ENCODE results near the gene TPT1.
"Not testable (repeated sequence)": the region's sequence is repeated elsewhere in the genome, so short reads cannot be mapped to it uniquely, and the experiment has no call there.

The TPT1 gene

DNA sequence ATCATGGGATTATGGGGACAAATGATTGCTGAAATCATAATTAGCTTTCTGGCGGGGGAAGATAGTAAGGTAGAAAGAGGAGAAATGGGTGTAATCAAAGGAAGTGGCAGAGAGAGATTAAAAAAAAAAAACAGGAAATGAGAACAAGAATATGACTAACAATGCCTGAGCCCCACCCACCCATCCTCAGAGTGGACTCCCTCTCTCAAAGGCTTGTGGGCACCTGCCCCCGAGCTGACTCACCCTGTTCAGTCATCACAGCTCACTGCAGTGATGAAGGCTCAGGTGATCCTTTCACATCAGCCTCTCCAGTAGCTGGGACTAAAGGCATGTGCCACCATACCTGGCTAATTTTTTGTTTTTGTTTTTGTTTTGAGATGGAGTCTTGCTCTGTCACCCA is 26.4 kb upstream of the TPT1 start:
- DNase-seq (ENCODE audit: low spot score): peak; percentile 99

DNA sequence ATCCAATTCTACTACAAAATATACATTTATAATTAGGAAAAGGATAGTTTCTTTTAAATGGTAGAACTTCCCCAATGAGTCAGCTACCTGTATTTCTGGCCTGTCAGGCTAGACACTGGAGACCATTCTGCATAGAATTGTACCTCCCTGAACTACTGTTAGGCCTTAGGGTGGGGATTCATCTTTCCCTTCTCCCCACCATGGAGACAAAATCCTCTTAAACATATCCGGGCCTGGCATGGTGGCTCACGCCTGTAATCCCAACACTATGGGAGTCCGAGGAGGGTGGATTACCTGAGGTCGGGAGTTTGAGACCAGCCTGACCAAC is 24.5 kb upstream of the TPT1 start:
- DNase-seq (ENCODE audit: low spot score): no peak

DNA sequence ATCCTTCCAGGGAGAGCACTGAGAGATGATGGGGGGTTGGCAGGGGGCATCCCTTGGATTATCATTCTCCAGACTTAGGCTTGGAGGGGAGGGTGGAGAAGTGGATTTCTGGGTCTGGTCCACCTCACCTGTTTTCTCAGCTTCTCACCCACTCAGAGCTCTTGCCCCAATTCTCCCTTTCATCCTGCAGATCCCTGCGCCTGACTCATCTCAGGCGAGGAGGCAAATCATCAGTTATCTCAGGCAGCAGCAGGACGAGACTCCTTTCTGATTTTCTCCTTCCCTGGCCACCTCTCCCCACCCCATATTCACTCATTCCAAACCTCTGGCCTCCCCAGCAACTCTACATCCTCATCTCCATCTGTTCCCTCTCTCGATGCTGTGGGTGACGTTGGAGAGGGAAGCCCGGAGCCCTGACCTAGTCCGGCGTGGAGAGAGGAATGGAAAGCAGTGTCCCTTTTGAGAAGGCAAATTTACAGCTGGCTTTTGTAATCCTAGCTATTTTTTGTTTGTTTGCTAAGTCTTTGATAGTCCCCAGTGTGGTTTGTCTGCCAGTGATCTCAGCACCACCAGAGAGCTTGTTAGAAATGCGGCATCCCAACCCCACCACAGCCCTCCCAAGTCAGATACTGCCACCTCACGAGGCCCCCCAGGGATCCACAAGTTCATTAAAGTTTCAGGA is 24.0 kb upstream of the TPT1 start:
- DNase-seq (ENCODE audit: low spot score): no peak

DNA sequence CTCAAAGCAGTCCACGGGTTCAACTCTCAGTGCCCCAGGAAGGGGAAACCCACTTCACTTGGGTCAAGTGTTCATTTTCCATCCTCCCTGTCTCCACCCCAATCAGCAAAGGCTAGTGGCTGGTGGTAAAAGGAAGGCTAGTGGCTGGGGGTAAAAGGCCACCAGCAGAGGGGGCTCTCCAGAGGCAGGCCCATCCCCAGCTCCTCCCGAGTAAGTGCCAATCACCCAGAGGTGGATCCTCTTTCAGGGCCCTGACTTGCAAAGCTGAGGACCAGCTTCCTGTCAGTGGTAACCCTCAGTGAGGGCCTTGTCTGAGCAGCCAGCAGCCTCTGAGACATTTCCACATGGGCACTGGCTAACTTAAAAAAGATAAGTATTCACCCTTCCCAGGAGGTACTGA is 22.0 kb upstream of the TPT1 start:
- DNase-seq (ENCODE audit: low spot score): no peak

DNA sequence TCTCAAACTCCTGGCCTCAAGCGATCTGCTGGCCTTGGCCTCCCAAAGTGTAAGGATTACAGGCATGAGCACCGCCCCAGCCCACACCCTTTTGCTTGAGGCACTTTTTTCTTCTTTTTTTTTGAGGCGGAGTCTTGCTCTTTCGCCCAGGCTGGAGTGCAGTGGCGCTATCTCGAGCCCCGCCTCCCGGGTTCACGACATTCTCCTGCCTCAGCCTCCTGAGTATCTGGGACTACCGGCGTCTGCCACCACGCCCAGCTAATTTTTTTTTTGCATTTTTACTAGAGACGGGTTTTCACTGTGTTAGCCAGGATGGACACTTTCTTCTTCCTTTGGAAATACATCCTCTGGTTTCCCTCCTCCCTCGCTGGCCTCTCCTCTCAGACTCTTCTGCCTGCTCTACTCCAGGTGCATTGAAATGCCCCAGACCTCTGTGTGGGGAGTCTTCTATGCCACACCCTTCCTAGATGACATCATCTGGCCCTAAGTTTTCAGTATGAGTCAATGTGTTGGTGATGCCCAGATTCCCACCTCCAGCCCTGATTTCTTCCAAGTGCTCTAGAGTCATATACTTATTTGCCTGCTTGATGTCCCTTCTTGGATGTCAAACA is 20.7 kb upstream of the TPT1 start:
- peak; percentile 82 for DNase-seq (ENCODE audit: low spot score)

DNA sequence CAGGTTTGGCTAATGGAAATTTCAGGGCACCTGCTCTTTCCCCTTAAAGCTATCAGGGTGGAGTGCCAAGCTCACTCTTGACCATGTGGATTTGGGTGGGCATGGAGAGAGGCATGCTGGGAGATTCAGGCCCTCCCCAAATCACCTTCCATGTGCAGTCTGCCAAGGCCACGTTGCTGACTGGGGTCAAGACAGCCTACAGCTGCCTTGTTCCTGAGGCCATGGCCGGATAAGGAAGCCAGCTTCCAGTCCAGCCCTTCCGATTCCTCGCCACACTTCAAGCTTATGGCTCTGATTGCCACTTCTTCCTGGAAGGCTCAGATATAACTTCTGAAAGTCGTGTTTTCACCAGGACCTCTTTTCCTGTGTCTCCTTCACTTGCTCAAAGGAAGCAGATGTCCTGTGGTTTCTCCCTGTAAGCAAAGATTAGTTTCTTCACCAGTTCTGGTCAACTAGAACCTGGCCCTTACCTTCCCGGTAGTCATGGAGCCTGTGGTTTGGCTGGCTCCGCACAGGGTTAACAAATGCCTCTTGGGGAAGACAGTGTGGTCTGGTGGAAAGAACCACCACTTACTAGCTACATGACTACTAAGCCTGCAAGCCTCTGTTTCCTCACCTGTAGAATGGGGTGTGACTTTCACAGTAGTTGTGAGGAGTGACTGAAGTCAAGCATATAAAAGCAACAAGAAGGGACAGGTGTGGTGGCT is 16.1 kb upstream of the TPT1 start:
- DNase-seq (ENCODE audit: low spot score): no peak

DNA sequence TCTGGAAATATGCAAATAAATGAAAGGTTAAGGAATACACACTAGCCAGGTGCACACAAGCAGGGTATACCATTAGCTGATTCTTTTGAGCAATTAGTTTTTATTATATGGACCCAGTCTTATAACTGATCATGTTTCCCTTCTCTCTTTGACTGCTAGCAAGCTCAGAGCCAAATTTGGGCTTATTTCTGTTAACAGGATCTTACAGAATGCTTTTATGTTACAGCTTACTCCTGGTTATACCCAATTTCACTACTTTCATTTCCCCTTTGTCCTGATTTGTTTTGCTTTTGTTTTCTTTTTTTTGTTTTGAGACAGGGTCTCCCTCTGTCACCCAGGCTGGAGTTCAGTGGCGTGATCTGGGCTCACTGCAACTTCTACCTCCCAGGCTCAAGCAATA is 12.9 kb upstream of the TPT1 start:
- no peak for DNase-seq (ENCODE audit: low spot score)

DNA sequence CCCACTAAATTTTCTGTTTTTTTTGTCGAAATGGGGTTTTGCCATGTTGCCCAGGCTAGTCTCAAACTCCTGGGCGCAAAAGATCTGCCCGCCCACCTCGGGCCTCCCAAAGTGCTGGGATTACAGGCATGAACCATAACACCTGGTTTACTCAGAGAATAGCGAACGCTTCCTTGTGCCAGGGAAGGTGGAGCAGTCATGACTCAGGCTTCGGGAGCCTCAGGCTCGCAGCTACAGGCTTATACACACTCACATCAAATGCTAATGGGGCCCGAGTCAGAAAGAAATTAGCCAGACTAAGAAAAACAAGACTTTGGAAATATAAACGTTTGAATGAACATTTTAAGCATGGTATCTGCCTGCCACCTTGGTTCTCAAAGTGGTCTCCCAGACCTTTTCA is 11.0 kb upstream of the TPT1 start:
- peak; percentile 77 for DNase-seq (ENCODE audit: low spot score)

DNA sequence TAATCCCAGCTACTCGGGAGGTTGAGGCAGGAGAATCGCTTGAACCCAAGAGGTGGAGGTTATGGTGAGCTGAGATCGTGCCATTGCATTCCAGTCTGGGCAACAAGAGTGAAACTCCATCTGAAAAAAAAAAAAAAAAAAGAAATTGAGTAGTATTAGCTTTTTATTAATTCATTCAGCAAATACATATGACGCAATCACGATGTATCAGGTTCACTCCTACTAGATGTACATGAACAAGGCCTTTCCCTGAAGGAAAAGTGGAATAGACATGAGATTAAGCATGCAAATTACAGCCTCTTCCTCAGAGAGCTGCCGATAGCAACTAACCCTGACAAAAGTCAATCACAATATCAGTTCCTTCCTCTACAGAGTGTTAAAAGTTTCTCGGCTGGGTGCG is 9.2 kb upstream of the TPT1 start:
- DNase-seq (ENCODE audit: low spot score): no peak

DNA sequence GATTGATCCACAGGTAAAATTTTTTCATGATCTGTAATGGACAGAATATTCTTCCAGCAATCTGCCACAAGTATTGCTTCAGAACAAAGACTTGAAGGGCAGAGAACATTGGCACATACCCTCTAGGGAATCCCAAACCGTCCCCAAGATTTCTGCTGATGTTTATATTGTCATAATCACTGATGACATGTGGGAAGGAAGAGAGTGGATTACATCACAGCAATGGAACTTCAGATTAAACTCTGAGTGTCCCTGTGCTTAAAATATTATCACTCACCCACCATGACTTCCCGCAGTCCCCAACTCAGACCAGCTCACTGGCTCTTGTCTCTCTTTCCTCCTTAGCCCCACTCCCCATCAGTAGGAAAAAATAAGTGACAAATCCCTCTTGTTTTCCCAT is 8.5 kb upstream of the TPT1 start:
- DNase-seq (ENCODE audit: low spot score): no peak

DNA sequence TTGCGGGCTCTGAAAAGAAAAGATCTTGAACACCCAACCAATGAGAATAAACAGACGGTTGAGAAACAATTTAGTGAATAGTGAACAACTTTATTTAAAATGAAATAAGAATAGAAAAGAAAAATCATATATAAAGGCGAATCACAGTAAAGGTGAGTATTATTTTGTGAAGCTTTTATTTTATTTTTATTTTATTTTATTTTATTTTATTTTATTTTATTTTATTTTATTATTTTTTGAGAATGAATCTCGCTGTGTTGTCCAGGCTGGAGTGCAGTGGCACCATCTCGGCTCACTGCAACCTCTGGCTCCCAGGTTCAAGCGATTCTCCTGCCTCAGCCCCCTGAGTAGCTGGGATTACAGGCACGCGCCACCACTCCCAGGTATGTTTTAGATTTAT is 3.1 kb upstream of the TPT1 start:
- not testable (repeated sequence) for DNase-seq (ENCODE audit: low spot score)

DNA sequence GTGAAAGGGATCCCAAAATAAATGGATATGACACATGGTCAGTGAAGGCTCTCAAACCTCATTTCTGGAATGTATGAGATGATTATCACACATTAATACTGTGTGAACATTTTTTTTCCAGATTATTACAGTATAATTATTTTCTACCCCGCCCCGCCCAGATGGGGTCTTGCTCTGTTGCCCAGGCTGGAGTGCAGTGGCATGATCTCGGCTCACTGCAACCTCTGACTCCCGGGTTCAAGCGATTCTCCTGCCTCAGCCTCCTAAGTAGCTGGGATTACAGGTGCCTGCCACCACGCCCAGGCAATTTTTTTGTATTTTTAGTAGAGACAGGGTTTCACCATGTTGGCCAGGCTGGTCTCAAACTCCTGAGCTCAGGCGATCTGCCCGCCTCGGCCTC is 2.1 kb upstream of the TPT1 start:
- not testable (repeated sequence) for DNase-seq (ENCODE audit: low spot score)

DNA sequence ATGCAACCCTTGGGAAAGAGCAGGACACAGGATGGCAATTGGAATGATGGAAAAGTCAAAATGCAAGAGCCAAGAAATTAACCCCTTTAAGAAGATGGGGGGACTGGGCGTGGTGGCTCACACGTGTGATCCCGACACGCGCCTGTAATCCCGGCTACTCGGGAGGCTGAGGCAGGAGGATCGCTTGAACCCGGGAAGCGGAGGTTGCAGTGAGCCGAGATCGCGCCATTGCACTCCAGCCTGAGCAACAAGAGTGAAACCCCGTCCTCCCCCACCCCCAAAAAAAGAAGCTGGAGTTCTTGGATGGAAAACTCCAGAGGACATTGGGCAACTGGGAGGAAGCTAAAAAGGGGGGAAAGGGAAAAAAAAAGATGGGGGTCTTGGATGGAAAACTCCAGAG is 1.7 kb upstream of the TPT1 start:
- DNase-seq (ENCODE audit: low spot score): not testable (repeated sequence)

DNA sequence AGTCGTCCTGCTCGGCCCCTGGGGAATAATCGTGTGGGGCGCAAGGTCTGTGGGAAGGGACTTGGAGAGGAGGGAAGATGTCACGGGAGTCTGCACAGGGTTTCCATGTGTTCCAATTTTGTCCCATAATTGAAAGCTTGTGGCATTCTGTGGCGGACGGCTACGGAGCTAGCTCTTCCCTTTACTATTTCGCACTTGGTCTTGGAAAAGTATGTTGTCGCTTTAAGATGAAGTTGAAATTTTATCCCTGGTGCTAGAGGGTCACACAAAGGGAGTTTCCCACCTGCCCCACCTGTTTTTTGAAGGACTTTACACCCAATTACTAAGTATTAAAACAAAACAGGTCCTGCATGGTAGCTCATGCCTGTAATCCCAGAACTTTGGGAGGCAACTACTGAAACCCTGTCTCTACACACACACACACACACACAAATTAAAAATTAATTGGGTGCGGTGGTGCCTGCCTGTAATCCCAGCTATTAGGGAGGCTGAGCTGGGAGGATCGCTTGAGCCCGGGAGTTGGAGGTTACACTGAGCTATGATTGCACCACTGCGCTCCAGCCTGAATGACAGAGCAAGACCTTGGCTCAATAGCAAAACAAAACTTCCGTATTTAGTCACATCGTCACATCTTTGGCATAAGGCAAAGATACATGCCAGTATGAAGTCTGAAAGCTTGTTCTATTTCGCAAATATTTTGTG is 967 bp upstream of the TPT1 start:
- peak; percentile 63 for DNase-seq (ENCODE audit: low spot score)

DNA sequence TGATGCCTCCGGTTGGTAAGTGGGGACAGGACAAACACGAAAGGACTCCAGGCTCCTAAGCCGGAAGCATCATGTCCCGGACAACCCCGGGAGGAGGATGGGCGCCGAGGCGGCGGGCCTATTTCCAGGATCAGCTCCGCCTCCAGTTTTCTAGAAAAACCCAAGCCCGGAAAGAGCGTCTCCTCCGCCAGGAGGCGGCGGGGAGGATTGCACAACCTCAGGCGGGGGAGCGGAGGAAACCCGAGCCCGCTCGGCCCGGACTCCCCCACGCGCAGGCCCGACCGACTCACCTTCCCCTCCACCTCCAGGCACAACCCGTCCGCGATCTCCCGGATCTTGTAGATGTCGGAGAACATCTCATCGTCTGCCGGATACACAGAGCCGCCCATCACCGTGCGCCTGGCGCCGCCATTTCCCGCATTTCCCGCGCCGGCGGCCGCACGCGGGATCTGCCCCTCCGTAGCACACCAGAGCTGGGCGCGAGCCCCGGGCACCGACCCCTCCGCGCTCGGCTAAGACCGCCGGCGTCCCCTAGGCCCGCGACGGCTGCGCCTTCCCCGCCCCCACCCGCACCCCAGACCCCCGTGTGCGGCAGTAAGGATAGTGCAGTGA is 455 bp downstream of the TPT1 start:
- DNase-seq (ENCODE audit: low spot score): peak; percentile 93

DNA sequence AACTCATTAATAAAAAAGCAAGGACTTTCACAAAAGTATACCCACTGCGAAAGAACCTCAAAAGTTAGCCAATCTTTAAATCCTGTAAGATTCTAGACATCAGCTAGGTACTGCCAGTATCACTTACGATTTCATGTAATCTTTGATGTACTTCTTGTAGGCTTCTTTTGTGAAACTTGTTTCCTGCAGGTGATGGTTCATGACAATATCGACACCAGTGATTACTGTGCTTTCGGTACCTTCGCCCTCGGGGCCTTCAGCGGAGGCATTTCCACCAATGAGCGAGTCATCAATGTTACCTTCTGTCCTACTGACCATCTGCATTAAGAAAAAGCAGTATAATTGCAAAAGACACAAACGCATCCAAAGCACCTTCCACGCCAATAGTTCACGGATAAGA is 1.1 kb downstream of the TPT1 start:
- DNase-seq (ENCODE audit: low spot score): no peak

DNA sequence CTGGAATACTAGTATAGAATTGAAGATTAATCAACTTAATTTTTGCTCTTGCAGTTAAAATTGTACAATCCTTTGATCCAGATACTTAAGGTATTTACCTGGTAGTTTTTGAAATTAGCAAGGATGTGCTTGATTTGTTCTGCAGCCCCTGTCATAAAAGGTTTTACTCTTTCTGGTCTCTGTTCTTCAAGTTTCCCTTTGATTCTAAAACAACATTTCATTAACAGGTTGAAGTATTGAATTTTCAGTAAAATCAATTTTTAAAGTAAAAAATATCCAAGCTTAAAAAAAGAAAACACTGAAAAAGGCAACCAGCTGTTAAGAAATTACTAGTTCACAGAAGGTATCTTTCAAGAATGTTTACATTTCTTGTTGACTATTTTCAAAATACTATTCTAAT is 1.6 kb downstream of the TPT1 start:
- no peak for DNase-seq (ENCODE audit: low spot score)

DNA sequence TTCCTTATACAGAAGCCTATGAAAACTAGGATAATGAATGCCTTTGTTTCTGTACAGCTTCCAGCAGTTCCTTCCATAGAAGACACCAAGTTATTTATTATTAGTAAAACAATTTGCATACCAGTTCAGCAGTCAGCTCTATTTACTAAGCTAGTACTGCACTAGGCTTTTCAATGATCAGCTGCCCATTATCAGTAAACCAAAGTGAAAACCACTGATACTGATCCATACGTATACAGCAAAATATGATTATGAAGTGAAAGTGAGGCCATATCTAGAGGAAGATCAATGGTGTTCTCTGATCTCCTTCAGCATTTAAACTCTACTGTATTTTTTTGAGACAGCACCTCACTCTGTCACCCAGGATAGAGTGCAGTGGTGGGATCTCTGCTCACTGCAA is 3.2 kb downstream of the TPT1 start:
- DNase-seq (ENCODE audit: low spot score): no peak

DNA sequence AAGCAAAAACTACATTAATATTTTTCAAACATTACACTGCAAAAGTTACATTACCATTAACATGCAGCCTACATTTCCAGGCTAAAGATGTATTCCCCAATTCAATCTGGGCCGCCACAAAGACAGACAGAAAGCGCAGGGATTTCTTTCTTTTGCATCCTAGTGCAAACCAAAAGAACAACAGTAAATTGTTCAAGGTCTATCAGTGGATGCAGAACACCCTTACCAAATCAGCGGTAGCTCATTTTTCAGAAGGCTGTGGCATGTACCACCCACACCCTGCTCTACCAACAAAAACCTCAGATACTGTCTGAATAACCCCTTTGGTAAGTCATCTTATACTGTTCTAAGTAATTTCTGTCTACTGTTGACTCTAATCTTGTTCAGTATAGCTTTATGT is 3.6 kb downstream of the TPT1 start:
- no peak for DNase-seq (ENCODE audit: low spot score)

DNA sequence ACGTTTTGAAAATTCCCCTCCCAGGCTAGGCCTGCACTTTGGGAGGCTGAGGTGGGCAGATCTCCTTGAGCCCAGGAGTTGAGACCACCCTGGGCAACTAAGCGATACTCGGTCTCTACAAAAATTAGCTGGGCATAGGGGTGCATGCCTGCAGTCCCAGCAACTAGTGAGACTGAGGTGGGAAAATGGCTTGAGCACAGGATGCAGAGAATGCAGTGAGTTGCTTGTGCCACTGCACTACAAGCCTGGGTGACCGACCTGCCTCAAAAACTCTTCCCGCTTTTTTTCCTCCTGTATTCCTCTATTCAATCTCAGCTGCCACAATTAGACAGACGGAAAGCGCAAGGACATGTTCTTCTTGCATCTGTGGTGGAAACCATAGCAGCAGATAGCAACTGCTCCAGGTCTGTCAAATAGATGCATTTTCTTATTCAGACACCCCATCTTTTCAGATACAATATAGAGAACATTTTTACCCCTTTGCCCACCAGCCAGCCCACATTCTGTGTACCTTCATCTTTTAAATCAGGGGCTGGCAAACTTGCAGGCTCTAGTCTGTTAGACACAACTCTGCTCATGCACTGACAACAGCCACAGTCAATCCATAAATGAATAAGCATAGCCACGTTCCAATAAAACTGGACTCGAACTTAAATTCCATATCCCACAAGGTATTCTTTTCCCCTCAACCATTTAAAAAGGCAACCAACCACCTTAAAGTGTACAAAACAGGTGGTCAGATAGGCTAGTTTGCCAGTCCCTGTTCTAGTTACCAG is 4.8 kb downstream of the TPT1 start:
- DNase-seq (ENCODE audit: low spot score): no peak

DNA sequence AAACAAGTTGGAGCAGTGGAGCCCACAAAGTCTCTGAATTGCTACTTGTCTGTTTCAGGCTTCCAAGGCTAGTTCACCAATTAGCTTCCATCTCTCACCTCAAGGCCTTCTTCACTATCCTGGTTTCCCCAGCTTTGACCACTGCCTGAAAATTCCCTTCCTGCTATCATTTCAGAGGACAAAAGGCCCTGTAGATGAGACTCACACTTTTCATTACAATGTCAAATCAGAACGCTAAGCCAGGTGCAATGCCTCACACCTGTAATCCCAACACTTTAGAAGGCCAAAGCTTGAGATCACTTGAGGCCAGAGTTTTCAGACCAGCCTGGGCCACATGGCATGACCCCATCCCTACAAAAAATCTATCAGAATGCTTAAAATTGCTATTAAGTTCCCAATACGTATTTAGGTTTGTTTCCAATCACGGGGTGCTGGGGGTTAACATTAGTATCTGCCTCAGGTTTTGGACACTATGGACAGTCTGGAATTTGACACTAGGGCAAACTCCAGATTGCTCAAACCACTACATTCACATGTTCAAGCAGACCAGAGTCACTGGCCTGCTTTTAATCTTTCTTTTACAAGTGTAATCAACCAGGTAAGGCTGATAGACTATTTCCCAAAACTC is 5.5 kb downstream of the TPT1 start:
- no peak for DNase-seq (ENCODE audit: low spot score)

Measured in kidney tubule cell (primary cell).